HepG2 (cell line): ENCODE data around the gene CLIC3. TPM values are rescaled to one million over a fixed set of nuclear protein-coding genes. Genes with fewer than 3 reads are reported as not detected.

ENCODE experiments used
- ATAC-seq: fragments of 200-7000 bp; cut with Tn5 transposase; 3 replicates; pipeline ENCODE4 v1.9.1; 2020; ENCODE audit warnings: mild to moderate bottlenecking, moderate library complexity
- BruUV-seq: library from RNA; stranded (reverse); fragments of 400-500 nt; replicated peaks from 2 replicates; lab custom pipeline; 2021; lab: Mats Ljungman, UMichigan
- CTCF ChIA-PET: fragments of 300-600 bp; formaldehyde crosslinking; extraction: SDS; loops from one replicate; lab custom pipeline; 2021; ENCODE audit warnings: low total read pairs, inconsistent platforms, low intra/inter-chr PET ratio; lab: Yijun Ruan, JAX
- POLR2A ChIA-PET: fragments of 350-600 bp; sonication (Branson Sonifier 250); formaldehyde crosslinking; loops from one replicate; lab custom pipeline; 2020; ENCODE audit warnings: antibody characterized with exemption, inconsistent platforms; lab: Yijun Ruan, JAX
- DNase-seq: peaks from one replicate; pipeline ENCODE4 v3.0.0-alpha.2; 2015; ENCODE audit warnings: low spot score
- FAIRE-seq: peaks from 3 replicates; lab custom pipeline; 2011; peaks lifted over from hg19 to GRCh38; lab: Jason Lieb, UNC
- H2AFZ ChIP-seq: one replicate; pipeline ENCODE4 v1.6.1; 2011; ENCODE audit warnings: low read length, inconsistent platforms
- H3K27ac ChIP-seq: fragments of 300-600 bp; 3 replicates; pipeline ENCODE4 v1.8.0; 2011; ENCODE audit warnings: mixed run types, mild to moderate bottlenecking, mixed read lengths, low read length, inconsistent platforms; ENCODE audit not compliant: insufficient read depth; ENCODE audit errors: extremely low read length
- H3K27me3 ChIP-seq, 2 experiments: fragments of 200-600 bp in 1 of 2; 2 replicates in 1 of 2; 3 replicates in 1 of 2; pipeline versions ENCODE4 v1.6.0 to v1.8.0; 2011; ENCODE audit warnings: low read length in 2 of 2, mild to moderate bottlenecking in 2 of 2, moderate library complexity in 2 of 2, inconsistent platforms in 1 of 2; ENCODE audit not compliant: insufficient read depth in 2 of 2, control insufficient read depth in 1 of 2
- H3K36me3 ChIP-seq, 2 experiments: fragments of 200-600 bp in 1 of 2; replicated peaks in 1 of 2; 2 replicates in 1 of 2; 3 replicates in 1 of 2; pipeline versions ENCODE4 v1.5.1 to v1.8.0; 2011; ENCODE audit warnings: low read length in 2 of 2, inconsistent platforms in 1 of 2; ENCODE audit not compliant: insufficient read depth in 2 of 2, control insufficient read depth in 1 of 2
- H3K4me1 ChIP-seq: 2 replicates; pipeline ENCODE4 v1.5.1; 2012; ENCODE audit warnings: low read length, inconsistent platforms; ENCODE audit not compliant: insufficient read depth
- H3K4me2 ChIP-seq: 2 replicates; pipeline ENCODE4 v1.6.0; 2011; ENCODE audit warnings: low read depth, low read length, inconsistent platforms
- H3K4me3 ChIP-seq, 3 experiments: fragments of 200-600 bp in 1 of 3; sonication (generic), shearing (Covaris generic) in 1 of 3; replicated peaks in 1 of 3; 2 replicates each; pipeline ENCODE4 v1.5.1; 2011 to 2016; ENCODE audit warnings: low read length in 3 of 3, inconsistent platforms in 2 of 3, low read depth in 2 of 3, mild to moderate bottlenecking in 2 of 3, control low read depth in 1 of 3, mixed read lengths in 1 of 3; ENCODE audit not compliant: insufficient read depth in 1 of 3
- H3K79me2 ChIP-seq: one replicate; pipeline ENCODE4 v1.6.1; 2011; ENCODE audit warnings: low read length, inconsistent platforms; ENCODE audit not compliant: insufficient read depth
- H3K9ac ChIP-seq: 2 replicates; pipeline ENCODE4 v1.6.0; 2011; ENCODE audit warnings: mild to moderate bottlenecking, low read depth, low read length, inconsistent platforms; ENCODE audit not compliant: insufficient read depth
- H3K9me3 ChIP-seq: 2 replicates; pipeline ENCODE4 v1.5.1; 2012; ENCODE audit warnings: mild to moderate bottlenecking, low read length
- H4K20me1 ChIP-seq: 2 replicates; pipeline ENCODE4 v1.6.0; 2011; ENCODE audit warnings: inconsistent platforms, mild to moderate bottlenecking, low read length, moderate library complexity; ENCODE audit not compliant: insufficient read depth
- HIC2 ChIP-seq: sonication (generic); formaldehyde crosslinking; IDR thresholded peaks from 2 replicates; pipeline ENCODE4 v1.9.0; 2022; ENCODE audit warnings: low read depth, missing genetic modification reagents
- HNRNPL ChIP-seq: fragments of 200-400 bp; formaldehyde crosslinking; IDR thresholded peaks from 2 replicates; pipeline ENCODE4 v1.6.1; 2017; ENCODE audit warnings: mild to moderate bottlenecking, low read depth, low read length
- MTF1 ChIP-seq: sonication (generic); formaldehyde crosslinking; IDR thresholded peaks from 2 replicates; pipeline ENCODE4 v1.5.0; 2020; ENCODE audit warnings: missing genetic modification reagents
- PAF1 ChIP-seq: IDR thresholded peaks from 2 replicates; pipeline ENCODE4 v1.6.1; 2016; ENCODE audit warnings: missing genetic modification reagents, missing compliant biosample characterization
- TERF1 ChIP-seq: sonication (generic); formaldehyde crosslinking; IDR thresholded peaks from 2 replicates; pipeline ENCODE4 v1.8.0; 2022; ENCODE audit warnings: mild to moderate bottlenecking, missing genetic modification reagents, moderate library complexity
- ZBTB33 ChIP-seq: sonication (generic); formaldehyde crosslinking; IDR thresholded peaks from 2 replicates; pipeline ENCODE4 v1.4.0; 2020; ENCODE audit warnings: missing genetic modification reagents
- ZBTB49 ChIP-seq: sonication (generic); formaldehyde crosslinking; IDR thresholded peaks from 2 replicates; pipeline ENCODE4 v1.4.0; 2020; ENCODE audit warnings: missing genetic modification reagents, borderline replicate concordance
- WGBS: methylation state at CpG from one replicate; pipeline ENCODE4 v1.1.6; 2017; ENCODE audit warnings: low lambda C conversion rate; 5-methylcytosine and 5-hydroxymethylcytosine counted together
- in situ Hi-C: cut with HindIII; loops from 2 replicates; pipeline ENCODE4 v1.10.0; 2017; ENCODE audit warnings: low pct_unique_long_range_greater_than_20kb; ENCODE audit not compliant: extremely low pct_ligation_motif_present
- intact Hi-C: fragments of 100-400 bp; cut with micrococcal nuclease; formaldehyde crosslinking; loops from one replicate; pipeline ENCODE4 v1.10.0; 2022; ENCODE audit not compliant: unreplicated experiment
- polyA plus RNA-seq, 8 experiments: library from polyadenylated mRNA; depleted of rRNA in 3 of 8; stranded (reverse) in 7 of 8; unstranded in 1 of 8; fragments of >200 nt; fragmentation: Illumina TruSeq in 4 of 8; extraction: Trizol in 4 of 8; gene quantifications; 2 replicates each; pipeline versions ENCODE4 v1.2.1 to v1.2.3, GENCODE V29; 2011 to 2016; ENCODE audit warnings: low read depth in 4 of 8, missing spikeins in 1 of 8, mixed read lengths in 1 of 8; ENCODE audit not compliant: insufficient read depth in 1 of 8
- total RNA-seq, 5 experiments: library from RNA; depleted of rRNA; stranded (reverse); fragments of >200 nt; fragmentation: Illumina TruSeq; extraction: Trizol; gene quantifications; 2 replicates each; pipeline ENCODE4 v1.2.3, GENCODE V29; 2016; ENCODE audit warnings: low read depth in 1 of 5
- TF ChIP-seq, protein P1 (sequence below): sonication (generic); formaldehyde crosslinking; conservative IDR thresholded peaks from 2 replicates; pipeline ENCODE4 v1.5.0; 2020; ENCODE audit warnings: missing genetic modification reagents

The CLIC3 gene
- total and polyA plus RNA-seq, 2 of the 13 experiments (the other 11 are each of a cell fraction or from before 2014, with no cell fraction given): 0.51 to 1.5 TPM

- TF ChIP-seq ZBTB33 (CRISPR knock-in tag) (peak; percentile 52; the same call in 1 of the 2 replicates), ZBTB49 (CRISPR knock-in tag) (no peak), HIC2 (CRISPR knock-in tag) (peak; percentile 78), PAF1 (CRISPR knock-in tag) (no peak)
Observed at GRCh38 chr9:137025517-137025966, 29.2 kb upstream of the CLIC3 start (continued).

- ATAC-seq (no peak), FAIRE-seq (no peak), DNase-seq (no peak)
- Histone ChIP-seq H3K9me3 (no peaks in the 10 kb centered on the region), H4K20me1 (no peaks in the 10 kb centered on the region), H3K4me3 (no peak overlapping the region), H3K27ac (no peak overlapping the region), H3K4me1 (peaks cover 63% of the 10 kb centered on the region), H3K9ac (no peak overlapping the region), H3K27me3 (peaks cover 0 to 5% of the 10 kb centered on the region in 2 experiments; a peak in 1 of 5 replicates), H3K4me2 (peak overlapping the region; percentile 31; the same call in 1 of the 2 replicates), H3K36me3 (no peaks in the 10 kb centered on the region), H2AFZ (no peak overlapping the region), H3K79me2 (no peaks in the 10 kb centered on the region)
- 88% methylated on average over 12 of the region's 15 CpGs for WGBS
- intact Hi-C loops: no loop called here
- ChIA-PET POLR2A (no interaction called here), CTCF (no interaction called here)
- in situ Hi-C loops: no loop called here
- no TSS peak for BruUV-seq
- peak; percentile 26; the same call in 1 of the 2 replicates for TF ChIP-seq HNRNPL
- TF ChIP-seq MTF1 (CRISPR knock-in tag): no peak
- no peak for TF ChIP-seq TERF1 (CRISPR knock-in tag)
- TF ChIP-seq, protein P1, sequence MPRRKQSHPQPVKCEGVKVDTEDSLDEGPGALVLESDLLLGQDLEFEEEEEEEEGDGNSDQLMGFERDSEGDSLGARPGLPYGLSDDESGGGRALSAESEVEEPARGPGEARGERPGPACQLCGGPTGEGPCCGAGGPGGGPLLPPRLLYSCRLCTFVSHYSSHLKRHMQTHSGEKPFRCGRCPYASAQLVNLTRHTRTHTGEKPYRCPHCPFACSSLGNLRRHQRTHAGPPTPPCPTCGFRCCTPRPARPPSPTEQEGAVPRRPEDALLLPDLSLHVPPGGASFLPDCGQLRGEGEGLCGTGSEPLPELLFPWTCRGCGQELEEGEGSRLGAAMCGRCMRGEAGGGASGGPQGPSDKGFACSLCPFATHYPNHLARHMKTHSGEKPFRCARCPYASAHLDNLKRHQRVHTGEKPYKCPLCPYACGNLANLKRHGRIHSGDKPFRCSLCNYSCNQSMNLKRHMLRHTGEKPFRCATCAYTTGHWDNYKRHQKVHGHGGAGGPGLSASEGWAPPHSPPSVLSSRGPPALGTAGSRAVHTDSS (CRISPR knock-in tag): no peak
Observed at GRCh38 chr9:137023583-137023991, 27.2 kb upstream of the CLIC3 start.
